Measurements from ENCODE around the gene GMIP. TPM values are rescaled to one million over a fixed set of nuclear protein-coding genes. Genes with fewer than 3 reads are reported as not detected.
"Not testable (repeated sequence)": the region's sequence is repeated elsewhere in the genome, so short reads cannot be mapped to it uniquely, and the experiment has no call there.

GMIP gene
- total RNA-seq, 4 donors from 2014 or later = 6.4 to 21.0 (median 19.1) TPM

DNA sequence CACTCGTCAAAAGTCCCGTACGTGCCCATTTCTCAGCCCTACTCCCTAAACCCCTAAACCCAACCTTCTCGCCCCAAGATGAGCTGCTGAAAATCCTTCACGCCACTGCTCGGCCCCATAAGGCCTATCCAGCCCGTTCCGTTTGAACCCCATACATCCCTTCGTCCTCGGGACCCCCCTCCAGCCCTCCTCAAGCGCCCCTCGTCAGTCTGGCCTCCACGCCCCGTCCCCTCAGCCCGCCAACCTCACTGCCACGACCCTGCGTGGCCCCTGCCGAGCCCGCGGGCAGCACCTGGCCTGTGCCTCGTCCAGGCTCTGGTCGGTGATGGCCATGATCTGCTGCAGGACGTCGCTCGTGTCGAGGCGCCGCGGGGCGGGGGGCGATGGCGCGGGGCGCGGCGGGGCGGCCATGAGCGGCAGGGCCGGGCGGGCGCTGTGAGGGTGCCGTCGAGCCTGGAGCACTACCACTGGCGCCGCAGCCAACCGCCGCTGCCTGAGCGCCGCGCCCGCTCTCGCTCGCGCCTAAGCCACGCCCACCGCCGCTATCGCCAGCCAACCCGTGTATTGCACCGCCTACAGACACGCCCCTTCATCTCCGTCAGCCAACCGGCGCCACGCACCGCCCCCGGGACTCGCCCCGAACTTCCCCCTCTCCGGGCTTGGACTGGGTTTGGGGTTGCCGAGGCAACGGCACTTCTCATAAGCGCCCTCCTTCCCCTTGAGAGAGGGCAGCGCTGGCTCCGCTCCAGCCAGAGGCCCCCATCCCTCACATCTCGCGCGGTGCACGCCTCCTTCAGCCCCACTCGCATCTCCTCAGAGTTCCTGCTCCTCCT lies 25.0 kb downstream of the GMIP start, which contains the start of gene PBX4:
Gene PBX4, minus strand, starts transcription at position 469 of the 833 bp plus-strand sequence. Its CDS starts 58 bp downstream, at position 411.
- WGBS, 2 donors = 5% methylated on average over 47 to 75 of the region's 80 CpGs

DNA sequence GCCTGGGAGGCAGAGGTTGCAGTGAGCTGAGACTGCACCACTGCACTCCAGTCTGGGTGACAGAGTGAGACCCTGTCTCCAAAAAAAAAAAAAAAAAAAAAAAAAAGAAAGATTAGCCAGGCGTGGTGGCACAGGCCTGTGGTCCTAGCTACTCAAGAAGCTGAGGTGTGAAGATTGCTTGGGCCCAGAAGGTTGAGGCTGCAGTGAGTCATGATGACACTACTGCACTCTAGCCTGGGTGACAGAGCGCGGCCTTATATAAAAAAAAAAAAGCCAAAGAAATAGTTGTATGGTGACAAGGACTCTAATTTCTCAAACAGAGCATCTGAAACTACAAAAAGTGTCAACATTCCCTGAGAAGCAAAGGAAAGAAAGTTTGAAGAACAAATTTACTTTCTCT lies 28.4 kb downstream of the GMIP start:
- TF ChIP-seq, protein P1, sequence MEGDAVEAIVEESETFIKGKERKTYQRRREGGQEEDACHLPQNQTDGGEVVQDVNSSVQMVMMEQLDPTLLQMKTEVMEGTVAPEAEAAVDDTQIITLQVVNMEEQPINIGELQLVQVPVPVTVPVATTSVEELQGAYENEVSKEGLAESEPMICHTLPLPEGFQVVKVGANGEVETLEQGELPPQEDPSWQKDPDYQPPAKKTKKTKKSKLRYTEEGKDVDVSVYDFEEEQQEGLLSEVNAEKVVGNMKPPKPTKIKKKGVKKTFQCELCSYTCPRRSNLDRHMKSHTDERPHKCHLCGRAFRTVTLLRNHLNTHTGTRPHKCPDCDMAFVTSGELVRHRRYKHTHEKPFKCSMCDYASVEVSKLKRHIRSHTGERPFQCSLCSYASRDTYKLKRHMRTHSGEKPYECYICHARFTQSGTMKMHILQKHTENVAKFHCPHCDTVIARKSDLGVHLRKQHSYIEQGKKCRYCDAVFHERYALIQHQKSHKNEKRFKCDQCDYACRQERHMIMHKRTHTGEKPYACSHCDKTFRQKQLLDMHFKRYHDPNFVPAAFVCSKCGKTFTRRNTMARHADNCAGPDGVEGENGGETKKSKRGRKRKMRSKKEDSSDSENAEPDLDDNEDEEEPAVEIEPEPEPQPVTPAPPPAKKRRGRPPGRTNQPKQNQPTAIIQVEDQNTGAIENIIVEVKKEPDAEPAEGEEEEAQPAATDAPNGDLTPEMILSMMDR (IDR thresholded peaks at IDR 0.05) = no peak
- no peak for TF ChIP-seq POLR2A (IDR thresholded peaks at IDR 0.05)
- H3K4me3 ChIP-seq (ENCODE audit: low read depth, poor library complexity, severe bottlenecking) = no peak overlapping the region
- WGBS, 2 donors = 86 to 87% methylated on average over 3 of the region's 3 CpGs
- intact Hi-C loops (cut with DNase I; ENCODE audit: low total_unique reads) = no loop called here
- no peak for DNase-seq (ENCODE audit: low spot score in 2 of 2)

More for the DNA sequence above, 25.0 kb downstream of the GMIP start, which contains the start of gene PBX4:
- intact Hi-C loops (cut with DNase I; ENCODE audit: low total_unique reads) = no loop called here
- no peak for TF ChIP-seq POLR2A (IDR thresholded peaks at IDR 0.05)
- TF ChIP-seq, protein P1 (IDR thresholded peaks at IDR 0.05) = no peak
- DNase-seq (ENCODE audit: low spot score in 2 of 2) = peak; percentile 94 to 99
- H3K4me3 ChIP-seq (ENCODE audit: low read depth, poor library complexity, severe bottlenecking) = peak within 1 kb of the TSS; percentile 40

DNA sequence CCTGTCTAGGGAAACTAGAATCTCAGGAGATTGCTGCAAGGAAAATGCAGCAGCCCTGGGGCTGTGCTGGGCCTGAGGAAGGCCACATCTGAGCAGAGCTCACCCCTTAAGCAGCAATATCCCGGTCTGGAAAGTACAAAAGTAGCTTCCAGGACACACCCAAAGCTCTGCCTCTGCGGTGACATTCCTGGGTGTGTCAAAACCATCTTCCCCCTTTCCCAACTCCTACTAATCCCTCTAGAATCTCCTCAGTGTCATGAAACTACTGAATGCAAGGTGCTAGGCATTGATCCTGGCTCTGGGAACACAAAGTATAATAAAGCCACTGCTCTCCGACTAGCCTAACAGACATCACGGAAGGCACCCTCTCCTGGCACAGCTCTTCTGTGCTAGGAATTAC lies 30.0 kb downstream of the GMIP start:
- WGBS, 2 donors = 27 to 52% methylated on average over 4 of the region's 4 CpGs
- TF ChIP-seq, protein P1 (IDR thresholded peaks at IDR 0.05) = no peak
- TF ChIP-seq POLR2A (IDR thresholded peaks at IDR 0.05) = no peak

DNA sequence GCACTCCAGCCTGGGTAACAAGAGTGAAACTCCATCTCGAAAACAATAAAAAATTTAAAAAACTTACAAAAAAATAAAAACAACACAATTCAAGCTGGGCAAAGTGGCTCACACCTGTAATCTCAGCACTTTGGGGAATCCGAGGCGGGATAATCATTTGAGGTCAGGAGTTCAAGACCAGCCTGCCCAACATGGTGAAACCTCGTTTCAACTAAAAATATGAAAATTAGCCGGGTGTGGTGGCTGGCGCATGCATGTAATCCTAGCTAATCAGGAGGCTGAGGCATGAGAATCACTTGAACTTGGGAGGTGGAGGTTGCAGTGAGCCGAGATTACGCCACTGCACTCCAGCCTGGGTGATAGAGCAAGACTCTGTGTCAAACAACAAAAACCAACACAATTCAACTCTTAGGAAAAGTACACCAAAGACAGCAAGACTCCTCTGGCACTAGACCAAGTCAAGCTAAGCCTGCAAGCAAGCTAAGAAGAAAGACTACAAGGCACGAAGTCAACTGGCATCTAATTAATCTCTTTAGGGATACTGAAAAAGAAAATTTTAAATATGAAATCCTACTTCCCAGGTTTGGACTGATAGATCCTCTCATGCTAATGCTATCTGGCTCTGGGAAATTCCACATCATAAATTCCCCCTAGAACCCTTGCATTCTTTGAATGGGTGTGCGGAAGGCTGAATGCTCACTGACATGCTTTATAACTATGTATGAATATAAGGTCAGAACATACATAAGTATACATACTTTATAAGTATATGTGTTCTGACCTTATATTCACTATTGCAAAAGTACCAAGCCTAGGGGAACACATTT lies 32.9 kb downstream of the GMIP start:
- intact Hi-C loops (cut with DNase I; ENCODE audit: low total_unique reads) = no loop called here
- no peak overlapping the region for H3K4me3 ChIP-seq (ENCODE audit: low read depth, poor library complexity, severe bottlenecking)
- DNase-seq (ENCODE audit: low spot score in 2 of 2) = no peak
- TF ChIP-seq, protein P1 (IDR thresholded peaks at IDR 0.05) = no peak
- TF ChIP-seq POLR2A (IDR thresholded peaks at IDR 0.05) = no peak
- WGBS, 2 donors = 78 to 80% methylated on average over 10 of the region's 10 CpGs

More for the DNA sequence above, 30.0 kb downstream of the GMIP start:
- H3K4me3 ChIP-seq (ENCODE audit: low read depth, poor library complexity, severe bottlenecking) = no peak overlapping the region
- no peak for DNase-seq (ENCODE audit: low spot score in 2 of 2)
- intact Hi-C loops (cut with DNase I; ENCODE audit: low total_unique reads) = no loop called here

DNA sequence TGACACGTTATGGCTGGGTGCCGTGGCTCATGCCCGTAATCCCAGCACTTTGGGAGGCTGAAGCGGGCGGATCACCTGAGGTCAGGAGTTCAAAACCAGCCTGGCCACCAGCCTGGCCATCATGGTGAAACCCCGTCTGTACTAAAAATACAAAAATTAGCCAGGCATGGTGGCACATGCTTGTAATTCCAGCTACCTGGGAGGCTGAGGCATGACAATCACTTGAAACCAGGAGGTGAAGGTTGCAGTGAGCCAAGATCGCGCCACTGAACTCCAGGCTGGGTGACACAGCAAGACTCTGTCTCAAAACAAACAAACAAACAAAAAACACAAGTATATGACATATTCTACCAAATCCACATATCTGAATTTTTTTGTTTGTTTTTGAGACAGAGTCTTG lies 36.8 kb downstream of the GMIP start:
- intact Hi-C loops (cut with DNase I; ENCODE audit: low total_unique reads); H3K4me3 ChIP-seq (ENCODE audit: low read depth, poor library complexity, severe bottlenecking); DNase-seq (ENCODE audit: low spot score in 2 of 2): not testable (repeated sequence)
- 85 to 90% methylated on average over 8 of the region's 8 CpGs for WGBS, 2 donors

DNA sequence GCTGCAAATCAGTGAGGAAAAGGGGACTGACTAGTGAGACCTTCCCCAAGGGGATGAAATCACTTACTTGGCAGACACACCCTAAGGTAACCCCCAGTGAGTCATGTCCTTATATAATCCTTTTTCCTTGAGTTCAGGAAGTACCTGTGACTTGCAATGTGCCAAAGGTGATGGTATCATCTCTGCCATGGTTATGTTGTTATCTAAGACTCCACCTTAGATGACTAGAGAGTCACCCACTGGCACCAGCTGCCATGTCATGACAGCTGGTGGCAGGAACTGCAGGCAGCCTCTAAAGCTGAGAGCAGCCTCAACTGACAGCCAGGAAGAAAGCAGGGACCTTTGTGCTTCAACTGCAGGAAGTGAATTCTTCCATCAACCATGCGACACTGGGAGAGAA lies 37.4 kb downstream of the GMIP start:
- WGBS, 2 donors = 38% methylated on average over 1 of the region's 1 CpG
- intact Hi-C loops (cut with DNase I; ENCODE audit: low total_unique reads) = no loop called here
- no peak for DNase-seq (ENCODE audit: low spot score in 2 of 2)

More for the DNA sequence above, 37.4 kb downstream of the GMIP start:
- TF ChIP-seq POLR2A (IDR thresholded peaks at IDR 0.05) = no peak
- TF ChIP-seq, protein P1 (IDR thresholded peaks at IDR 0.05) = no peak
- H3K4me3 ChIP-seq (ENCODE audit: low read depth, poor library complexity, severe bottlenecking) = no peak overlapping the region
